ENCODE data around the gene CD93.

Gene CD93

GRCh38 chr20:23034721-23035671 is 51.1 kb downstream of the CD93 start, which contains the start of gene SSTR4:
Gene SSTR4, plus strand, starts transcription at chr20:23035312. Its CDS starts 172 bp downstream, at chr20:23035484.
- no peak for DNase-seq (ENCODE audit: low read depth, low spot score)
- no peak within 1 kb of the TSS for H3K4me3 ChIP-seq (ENCODE audit: low read depth, low read length)
- TF ChIP-seq CTCF (IDR thresholded peaks at IDR 0.05; ENCODE audit: low read depth, low read length): no peak
- in situ Hi-C loops (cut with HindIII; ENCODE audit: low sequenced_read_pairs): no loop called here

- no peak overlapping the region for H3K4me3 ChIP-seq (ENCODE audit: low read depth, low read length)
- no peak for TF ChIP-seq CTCF (IDR thresholded peaks at IDR 0.05; ENCODE audit: low read depth, low read length)
- in situ Hi-C loops (cut with HindIII; ENCODE audit: low sequenced_read_pairs): no loop called here
- no peak for DNase-seq (ENCODE audit: low read depth, low spot score)
Measured at GRCh38 chr20:23033918-23034317, 52.2 kb downstream of the CD93 start.

- no peak overlapping the region for H3K4me3 ChIP-seq (ENCODE audit: low read depth, low read length)
- in situ Hi-C loops (cut with HindIII; ENCODE audit: low sequenced_read_pairs): no loop called here
- DNase-seq (ENCODE audit: low read depth, low spot score): no peak
- no peak for TF ChIP-seq CTCF (IDR thresholded peaks at IDR 0.05; ENCODE audit: low read depth, low read length)
Measured at GRCh38 chr20:23032750-23033078, 53.4 kb downstream of the CD93 start.

GRCh38 chr20:23032056-23032749 is 53.9 kb downstream of the CD93 start:
- no peak overlapping the region for H3K4me3 ChIP-seq (ENCODE audit: low read depth, low read length)
- in situ Hi-C loops (cut with HindIII; ENCODE audit: low sequenced_read_pairs): no loop called here
- DNase-seq (ENCODE audit: low read depth, low spot score): no peak
- TF ChIP-seq CTCF (IDR thresholded peaks at IDR 0.05; ENCODE audit: low read depth, low read length): no peak

- DNase-seq (ENCODE audit: low read depth, low spot score): no peak
- H3K4me3 ChIP-seq (ENCODE audit: low read depth, low read length): no peak overlapping the region
- in situ Hi-C loops (cut with HindIII; ENCODE audit: low sequenced_read_pairs): no loop called here
- TF ChIP-seq CTCF (IDR thresholded peaks at IDR 0.05; ENCODE audit: low read depth, low read length): no peak
Measured at GRCh38 chr20:23031346-23031745, 54.8 kb downstream of the CD93 start.

Measured in astrocyte of the spinal cord (primary cell).